Calu3 (cell line): ENCODE results near the gene SEL1L3. TPM values are rescaled to one million over a fixed set of nuclear protein-coding genes. Genes with fewer than 3 reads are reported as not detected.

Source experiments
- BruUV-seq: library from RNA; stranded (reverse); fragments of 400-500 nt; replicated peaks from 2 replicates; lab custom pipeline; 2021; lab: Mats Ljungman, UMichigan
- CTCF ChIA-PET: fragments of 300-600 bp; sonication (Branson Sonifier 250); formaldehyde crosslinking; loops from one replicate; lab custom pipeline; 2022; ENCODE audit warnings: antibody characterized with exemption; lab: Charles Lee
- DNase-seq: peaks from one replicate; pipeline ENCODE4 v3.0.0; 2022
- H3K27ac Mint-ChIP-seq: one replicate; pipeline ENCODE4 v1.8.0; 2022; ENCODE audit warnings: mixed read lengths; ENCODE audit not compliant: unreplicated experiment
- H3K27me3 Mint-ChIP-seq: one replicate; pipeline ENCODE4 v1.8.0; 2022; ENCODE audit warnings: mixed read lengths; ENCODE audit not compliant: unreplicated experiment
- H3K36me3 Mint-ChIP-seq: one replicate; pipeline ENCODE4 v1.8.0; 2022; ENCODE audit warnings: mild to moderate bottlenecking, moderate library complexity, mixed read lengths; ENCODE audit not compliant: insufficient read depth, unreplicated experiment
- H3K4me1 Mint-ChIP-seq: one replicate; pipeline ENCODE4 v1.8.0; 2022; ENCODE audit warnings: mild to moderate bottlenecking, low read depth, mixed read lengths; ENCODE audit not compliant: unreplicated experiment
- H3K4me3 Mint-ChIP-seq: one replicate; pipeline ENCODE4 v1.8.0; 2022; ENCODE audit warnings: mild to moderate bottlenecking, low read depth, moderate library complexity, mixed read lengths; ENCODE audit not compliant: unreplicated experiment
- H3K9me3 Mint-ChIP-seq: one replicate; pipeline ENCODE4 v1.8.0; 2022; ENCODE audit warnings: low read depth, mixed read lengths; ENCODE audit not compliant: unreplicated experiment
- intact Hi-C: fragments of 100-400 bp; cut with micrococcal nuclease; formaldehyde crosslinking; loops from one replicate; pipeline ENCODE4 v1.10.0; 2022; ENCODE audit not compliant: unreplicated experiment
- total RNA-seq: library from RNA; stranded (reverse); gene quantifications from 2 replicates; pipeline ENCODE4 v1.2.3, GENCODE V29; 2022
- TF ChIP-seq, protein P1 (sequence below): fragments of 200-600 bp; IDR thresholded peaks from one replicate; pipeline ENCODE4 v1.8.0; 2022; ENCODE audit warnings: antibody characterized with exemption; ENCODE audit not compliant: unreplicated experiment

SEL1L3 gene
- total RNA-seq, 1 experiment from 2014 or later: 120 TPM

DNA sequence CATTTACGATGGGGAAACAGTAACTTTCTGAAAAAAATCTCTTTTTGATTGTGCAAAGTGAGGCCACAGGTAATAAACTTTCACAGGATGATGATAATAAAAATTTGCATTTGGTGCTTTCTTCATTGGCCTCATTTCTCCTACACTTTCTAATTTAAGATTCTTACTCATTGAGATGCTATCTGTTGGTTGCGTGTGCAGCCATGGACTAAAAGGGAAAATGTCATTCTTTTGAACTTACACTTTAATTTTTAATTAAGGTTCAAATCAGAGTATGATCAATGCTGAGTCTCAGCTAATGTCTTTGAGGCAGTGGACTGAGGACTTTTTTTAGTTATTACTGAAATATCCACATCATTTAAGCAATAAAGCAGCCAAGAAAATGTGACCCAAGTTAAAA is 87.6 kb downstream of the SEL1L3 start:
- H3K27me3 Mint-ChIP-seq: no peaks in the 10 kb centered on the region
- TF ChIP-seq, protein P1, sequence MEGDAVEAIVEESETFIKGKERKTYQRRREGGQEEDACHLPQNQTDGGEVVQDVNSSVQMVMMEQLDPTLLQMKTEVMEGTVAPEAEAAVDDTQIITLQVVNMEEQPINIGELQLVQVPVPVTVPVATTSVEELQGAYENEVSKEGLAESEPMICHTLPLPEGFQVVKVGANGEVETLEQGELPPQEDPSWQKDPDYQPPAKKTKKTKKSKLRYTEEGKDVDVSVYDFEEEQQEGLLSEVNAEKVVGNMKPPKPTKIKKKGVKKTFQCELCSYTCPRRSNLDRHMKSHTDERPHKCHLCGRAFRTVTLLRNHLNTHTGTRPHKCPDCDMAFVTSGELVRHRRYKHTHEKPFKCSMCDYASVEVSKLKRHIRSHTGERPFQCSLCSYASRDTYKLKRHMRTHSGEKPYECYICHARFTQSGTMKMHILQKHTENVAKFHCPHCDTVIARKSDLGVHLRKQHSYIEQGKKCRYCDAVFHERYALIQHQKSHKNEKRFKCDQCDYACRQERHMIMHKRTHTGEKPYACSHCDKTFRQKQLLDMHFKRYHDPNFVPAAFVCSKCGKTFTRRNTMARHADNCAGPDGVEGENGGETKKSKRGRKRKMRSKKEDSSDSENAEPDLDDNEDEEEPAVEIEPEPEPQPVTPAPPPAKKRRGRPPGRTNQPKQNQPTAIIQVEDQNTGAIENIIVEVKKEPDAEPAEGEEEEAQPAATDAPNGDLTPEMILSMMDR: no peak
- H3K4me1 Mint-ChIP-seq: peaks cover 8% of the 10 kb centered on the region
- no TSS peak for BruUV-seq
- no peak for DNase-seq
- intact Hi-C loops: no loop called here
- H3K9me3 Mint-ChIP-seq: no peaks in the 10 kb centered on the region
- H3K4me3 Mint-ChIP-seq: no peak overlapping the region
- H3K36me3 Mint-ChIP-seq: peaks cover 56% of the 10 kb centered on the region
- H3K27ac Mint-ChIP-seq: no peak overlapping the region
- CTCF ChIA-PET: interaction anchor here (0.9 kb wide), 1 partner anchor 14 kb away, joined by 3 read pairs; no protein-coding TSS in a partner anchor

DNA sequence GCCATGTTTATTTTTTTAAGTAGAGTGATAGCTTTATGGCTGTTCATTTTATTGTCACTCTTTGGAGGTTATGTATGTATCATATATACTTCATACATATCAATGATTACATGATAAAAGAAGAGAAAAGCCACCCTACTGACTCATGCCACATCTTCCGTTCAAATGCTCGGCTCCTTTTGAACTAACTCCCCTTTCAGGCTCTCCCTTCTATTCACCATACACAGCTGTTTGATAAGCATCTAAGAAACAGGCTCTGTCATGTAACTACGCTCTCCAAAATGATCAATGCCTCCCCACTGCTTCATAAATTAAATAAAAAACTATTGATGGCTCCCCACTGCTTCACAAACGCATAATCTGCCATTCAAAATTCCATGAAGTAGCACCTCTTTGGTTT is 89.4 kb downstream of the SEL1L3 start:
- BruUV-seq: no TSS peak
- Mint-ChIP-seq H3K36me3 (peaks cover 54% of the 10 kb centered on the region), H3K9me3 (no peaks in the 10 kb centered on the region), H3K4me1 (peaks cover 8% of the 10 kb centered on the region), H3K27ac (peak overlapping the region; percentile 41), H3K4me3 (no peak overlapping the region), H3K27me3 (no peaks in the 10 kb centered on the region)
- CTCF ChIA-PET: no interaction called here
- intact Hi-C loops: no loop called here
- TF ChIP-seq, protein P1: no peak
- DNase-seq: no peak

DNA sequence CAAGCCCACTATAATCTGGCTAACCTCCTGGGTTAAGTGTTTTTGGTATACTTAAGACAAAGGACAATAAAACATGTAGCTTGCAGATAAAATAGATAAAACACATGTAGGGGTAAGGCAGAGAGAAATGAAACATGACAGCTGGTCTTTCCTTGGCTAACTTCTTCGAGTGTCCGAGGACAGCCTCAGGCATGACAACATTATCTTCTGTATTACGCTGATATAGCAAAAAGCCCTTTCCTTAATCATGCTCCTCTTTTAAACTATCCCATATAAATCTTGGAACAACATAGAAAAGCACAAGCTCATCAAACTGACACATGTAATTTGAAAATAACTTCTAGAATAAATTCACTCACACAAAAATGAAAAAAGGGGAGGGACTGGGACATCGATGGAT is 91.1 kb downstream of the SEL1L3 start:
- Mint-ChIP-seq H3K4me3 (no peak overlapping the region), H3K36me3 (peaks cover 42% of the 10 kb centered on the region), H3K9me3 (no peaks in the 10 kb centered on the region), H3K27me3 (no peaks in the 10 kb centered on the region), H3K4me1 (peaks cover 8% of the 10 kb centered on the region), H3K27ac (no peak overlapping the region)
- TF ChIP-seq, protein P1: no peak
- CTCF ChIA-PET: no interaction called here
- no TSS peak for BruUV-seq
- DNase-seq: no peak
- intact Hi-C loops: no loop called here

DNA sequence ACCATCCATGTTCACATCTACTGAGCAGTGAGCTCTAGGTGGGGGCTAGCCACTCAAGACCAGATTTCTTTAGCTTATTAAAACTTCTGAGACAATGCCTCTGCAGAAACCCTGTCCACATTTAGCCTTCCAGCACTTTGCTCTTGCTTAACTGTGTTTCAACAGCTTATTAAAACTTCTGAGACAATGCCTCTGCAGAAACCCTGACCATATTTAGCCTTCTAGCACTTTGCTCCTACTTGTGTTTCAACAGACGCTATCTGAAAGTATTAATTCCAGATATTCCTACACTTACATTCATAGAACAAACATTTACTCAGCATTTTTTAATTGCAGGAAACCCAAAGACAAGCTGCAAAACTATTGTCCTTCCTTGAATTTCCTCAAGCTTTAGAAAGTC is 91.9 kb downstream of the SEL1L3 start:
- CTCF ChIA-PET: interaction anchor here (0.7 kb wide), 1 partner anchor 81 kb away, joined by 3 read pairs; no protein-coding TSS in a partner anchor
- intact Hi-C loops: no loop called here
- Mint-ChIP-seq H3K36me3 (peaks cover 47% of the 10 kb centered on the region), H3K4me3 (no peak overlapping the region), H3K9me3 (no peaks in the 10 kb centered on the region), H3K27me3 (no peaks in the 10 kb centered on the region), H3K4me1 (peaks cover 8% of the 10 kb centered on the region), H3K27ac (no peak overlapping the region)
- no peak for DNase-seq
- TF ChIP-seq, protein P1: no peak
- BruUV-seq: no TSS peak
